NCI-H226 (cell line): ENCODE measurements around the gene SVIL.
"Not testable (repeated sequence)": the region's sequence is repeated elsewhere in the genome, so short reads cannot be mapped to it uniquely, and the experiment has no call there.

Source experiments
- DNase-seq: peaks from one replicate; pipeline ENCODE4 v3.0.0-alpha.2; 2015

Gene SVIL

DNA sequence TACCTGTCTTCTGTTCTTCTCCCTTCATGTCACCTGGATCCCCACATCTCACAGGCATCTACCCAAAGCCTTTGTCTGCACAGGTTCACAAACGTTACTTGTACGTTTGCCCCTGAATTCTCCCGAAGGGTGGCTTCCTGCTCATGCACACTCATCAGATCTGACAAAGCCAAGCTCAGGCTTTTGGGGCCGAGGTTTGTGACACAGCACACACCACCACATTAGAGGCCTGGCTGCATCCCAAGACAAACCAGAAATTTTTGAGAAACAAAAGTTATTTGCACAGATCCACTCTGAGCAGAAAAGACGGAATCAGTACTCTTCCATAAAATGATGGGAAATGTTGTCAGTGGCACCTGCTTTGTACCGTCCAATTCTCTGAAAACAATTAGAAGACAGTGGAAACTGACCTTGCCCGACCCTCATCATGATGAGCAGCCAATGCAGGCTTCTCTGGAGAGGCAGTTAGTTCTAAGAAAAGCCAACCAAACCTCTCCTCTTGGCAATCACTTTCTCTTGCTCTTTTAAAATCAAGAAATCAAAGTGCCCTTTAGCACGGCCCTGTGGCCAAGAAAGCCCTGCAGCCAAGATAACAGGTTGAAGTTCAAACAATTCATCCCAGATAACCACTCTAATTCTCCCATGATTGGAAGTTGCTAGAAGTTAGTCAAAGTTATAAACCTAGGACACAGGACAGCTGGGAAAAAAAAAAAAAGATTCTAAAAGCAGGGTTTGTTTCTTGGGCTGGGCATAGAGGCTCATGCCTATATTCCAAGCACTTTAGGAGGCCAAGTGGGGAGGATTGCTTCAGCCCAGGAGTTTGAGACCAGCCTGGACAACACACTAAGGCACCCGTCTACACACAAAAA is 13.6 kb upstream of the SVIL start:
- DNase-seq = no peak

DNA sequence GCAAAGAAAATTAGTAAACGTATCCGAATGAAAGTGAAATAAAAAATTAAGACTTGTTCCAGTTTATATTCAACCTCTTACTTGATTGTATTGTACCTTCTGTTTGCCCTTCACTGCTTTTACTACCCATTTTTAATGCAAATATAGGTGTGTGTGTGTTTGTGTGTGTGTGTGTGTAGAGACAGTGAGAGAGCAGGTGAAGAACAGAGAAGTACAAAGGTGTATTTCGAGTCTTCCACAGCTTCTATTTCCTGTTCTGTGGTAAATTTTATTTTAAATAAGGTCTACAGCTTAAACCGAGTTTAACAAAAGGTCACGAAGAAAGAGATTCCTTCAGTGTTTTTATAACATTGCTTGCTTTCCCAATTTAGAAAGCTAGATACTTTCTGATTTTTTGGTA is 12.7 kb upstream of the SVIL start:
- DNase-seq = no peak

GRCh38 chr10:29646960-29647461 is 12.2 kb upstream of the SVIL start:
- no peak for DNase-seq

GRCh38 chr10:29646238-29646902 is 11.6 kb upstream of the SVIL start:
- no peak for DNase-seq

DNA sequence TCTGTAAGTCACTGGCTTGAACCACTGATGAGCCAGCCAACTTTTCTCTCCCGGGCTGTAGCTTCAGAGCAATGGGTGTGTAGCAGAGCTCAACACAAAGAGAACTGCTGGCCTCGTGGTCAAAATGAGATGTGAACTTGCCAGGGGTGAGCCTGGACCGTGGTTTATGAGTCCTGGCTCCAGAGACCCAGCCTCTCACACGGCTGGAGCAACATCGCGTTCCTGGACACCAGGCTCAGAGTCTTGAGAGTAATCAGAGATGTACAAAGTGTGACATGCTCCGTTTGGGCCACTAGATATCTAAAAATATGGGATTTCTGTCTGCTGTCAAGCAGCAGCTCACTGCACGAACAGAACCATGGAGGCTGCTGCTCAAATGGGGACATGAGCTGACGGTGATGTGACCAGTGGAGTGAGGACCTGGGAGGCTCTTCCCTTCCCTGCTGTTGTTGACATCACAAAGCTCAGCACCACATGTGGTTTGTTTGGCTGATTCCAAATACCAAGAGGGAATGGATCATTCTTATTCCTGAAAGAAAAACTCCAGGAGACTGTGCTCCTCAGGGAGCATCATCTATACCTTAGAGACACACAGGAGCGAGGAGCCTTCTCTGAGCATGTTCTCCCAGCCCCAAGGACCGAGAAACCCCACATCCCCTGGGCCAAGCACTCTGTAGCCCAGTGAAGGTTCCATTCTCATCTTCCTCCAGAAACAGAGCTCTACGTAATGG is 9.2 kb upstream of the SVIL start:
- DNase-seq = no peak

DNA sequence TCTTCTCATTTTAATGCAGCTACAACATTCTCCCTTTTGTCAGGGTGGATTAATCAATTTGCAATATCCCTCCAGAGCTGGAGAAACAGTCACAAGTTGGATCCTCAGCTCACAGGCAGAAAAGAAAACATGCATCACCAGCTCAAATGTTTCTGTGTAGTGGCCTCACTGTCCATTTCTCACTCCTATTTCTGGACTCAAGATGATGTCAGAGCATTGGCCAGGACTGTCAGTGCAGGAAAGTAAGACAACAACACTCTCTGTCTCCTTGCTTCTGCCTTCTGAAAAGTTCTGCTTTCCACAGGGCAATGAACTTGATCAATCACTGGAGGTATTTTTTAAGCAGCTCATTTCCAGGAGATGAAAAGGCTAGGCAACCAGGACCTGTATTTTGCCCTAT is 8.2 kb upstream of the SVIL start:
- DNase-seq = no peak

DNA sequence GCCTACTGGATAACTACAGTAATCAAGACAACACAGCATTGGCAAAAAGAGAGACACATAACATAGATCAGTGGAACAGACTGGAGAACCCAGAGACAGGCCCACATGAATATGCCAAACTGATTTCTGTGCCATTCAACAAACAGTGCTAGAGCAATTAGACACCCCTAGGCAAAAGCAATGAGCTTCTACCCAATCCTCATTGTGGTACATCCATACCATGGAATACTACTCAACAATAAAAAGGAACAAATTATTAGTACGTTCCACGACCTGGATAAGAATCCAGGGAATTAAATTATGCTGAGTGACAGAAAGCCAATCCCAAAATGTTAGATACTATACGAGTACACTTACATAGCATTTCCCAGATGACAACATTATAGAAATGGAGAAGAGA is 2.8 kb upstream of the SVIL start:
- DNase-seq = no peak

DNA sequence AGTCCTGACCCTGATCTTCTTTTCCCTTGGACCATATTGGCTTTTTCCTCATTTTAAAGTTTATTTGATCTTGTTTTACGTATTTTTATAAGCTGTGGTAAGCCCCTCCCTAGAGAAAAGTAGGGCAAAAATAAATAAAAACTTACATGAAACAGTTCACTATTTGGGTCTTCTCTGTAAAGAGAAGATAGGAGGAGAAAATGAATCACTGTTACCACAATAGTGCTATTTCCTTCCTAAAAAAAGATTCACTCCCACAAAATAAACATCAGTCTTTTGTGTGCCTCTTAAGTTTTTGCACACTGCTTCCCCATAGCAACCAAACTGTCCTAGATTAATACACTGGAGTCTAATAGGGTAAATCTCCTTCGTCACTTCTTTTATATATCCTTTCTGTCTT is 1.4 kb upstream of the SVIL start:
- DNase-seq = no peak

DNA sequence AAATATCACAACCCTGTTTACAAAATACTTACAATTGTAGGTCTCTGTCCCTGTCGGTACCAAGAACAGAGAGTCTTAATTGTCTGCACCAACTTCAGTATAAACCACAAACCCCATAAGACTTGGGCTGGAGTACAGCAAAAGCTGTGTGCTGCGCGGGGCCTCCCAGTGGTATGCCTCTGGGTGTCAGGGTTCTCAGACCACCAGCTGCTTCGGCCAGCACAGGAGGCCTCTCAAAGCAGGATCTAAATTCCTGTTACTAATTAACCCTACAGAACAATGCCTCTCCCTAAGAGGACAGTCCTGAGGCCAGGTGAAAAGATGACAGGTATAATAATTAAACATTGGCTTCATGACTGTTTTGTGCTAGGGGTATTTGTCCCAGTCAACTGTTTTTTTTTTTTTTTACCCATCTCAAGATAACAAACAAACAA is 957 bp upstream of the SVIL start:
- no peak for DNase-seq

DNA sequence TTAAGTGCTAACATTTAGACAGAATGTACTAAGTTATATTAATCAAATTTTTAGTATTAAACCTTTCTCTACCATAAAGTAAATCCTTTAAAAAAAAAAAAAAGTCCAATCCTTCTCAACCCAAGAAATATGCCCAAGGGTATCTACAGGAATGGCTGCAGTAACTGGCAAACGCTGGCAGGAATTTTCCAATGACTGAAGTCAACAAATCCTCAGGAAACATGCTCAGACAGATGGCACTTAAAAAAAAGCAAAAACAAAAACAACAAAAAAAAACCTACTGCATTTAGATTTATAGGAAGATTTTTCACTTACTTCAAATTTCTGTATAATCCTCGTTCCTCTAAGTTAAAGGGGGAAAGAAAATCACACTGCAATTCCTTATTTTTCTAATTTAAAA is 666 bp downstream of the SVIL start:
- DNase-seq = no peak

DNA sequence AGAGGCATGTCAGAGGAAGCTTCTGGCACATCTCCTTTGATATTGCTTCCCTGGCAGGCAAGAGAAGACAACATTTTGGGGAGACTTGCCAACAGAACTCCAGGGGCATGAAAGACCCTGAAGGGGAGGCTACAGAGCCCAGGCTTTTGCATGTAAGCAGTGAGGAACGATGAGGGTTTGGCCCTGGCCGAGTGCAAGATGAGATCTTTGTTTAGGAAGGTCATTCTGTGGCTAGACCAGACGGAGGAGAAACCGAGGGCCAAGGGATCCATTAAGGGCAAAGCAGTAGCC is 3.8 kb downstream of the SVIL start:
- no peak for DNase-seq

DNA sequence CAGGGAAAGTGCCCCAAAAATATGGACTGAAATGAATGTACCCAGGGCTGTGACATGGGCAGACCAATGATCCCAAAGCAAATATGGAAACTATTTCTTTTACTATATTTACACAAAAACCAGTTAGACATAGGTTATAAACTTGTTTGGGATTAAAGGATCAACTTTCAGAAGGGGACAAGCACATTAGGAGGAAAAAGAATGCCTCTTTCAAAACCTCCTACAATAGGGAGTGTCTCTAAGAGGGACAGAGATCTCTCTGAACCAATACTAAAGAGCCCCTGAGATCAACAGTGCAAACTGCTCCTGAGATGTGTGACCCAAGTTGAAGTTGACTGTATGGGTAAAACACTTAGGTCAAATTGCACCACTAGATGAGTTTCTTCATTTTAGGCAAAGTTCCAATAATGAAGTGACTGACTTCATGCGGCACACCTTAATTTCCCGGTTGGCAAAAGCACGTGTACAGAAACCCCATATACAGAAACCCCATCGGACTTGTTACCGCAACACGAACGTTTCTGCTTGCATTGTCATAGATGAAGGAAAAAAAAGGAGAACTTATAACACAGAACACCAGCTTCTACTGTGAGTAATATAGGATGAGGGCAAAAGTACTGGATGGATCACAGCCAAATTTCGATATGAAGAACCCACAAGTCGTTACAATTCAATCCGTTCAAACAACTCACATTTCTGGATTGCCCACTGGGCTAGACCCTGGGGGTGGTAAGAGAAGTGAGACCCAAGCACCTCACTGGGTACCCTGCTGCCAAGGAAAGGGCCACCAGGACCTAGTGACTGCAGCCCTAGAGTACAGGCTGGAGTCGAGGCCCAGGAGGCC is 4.3 kb downstream of the SVIL start:
- no peak for DNase-seq

GRCh38 chr10:29628912-29629526 is 5.8 kb downstream of the SVIL start:
- DNase-seq = no peak

DNA sequence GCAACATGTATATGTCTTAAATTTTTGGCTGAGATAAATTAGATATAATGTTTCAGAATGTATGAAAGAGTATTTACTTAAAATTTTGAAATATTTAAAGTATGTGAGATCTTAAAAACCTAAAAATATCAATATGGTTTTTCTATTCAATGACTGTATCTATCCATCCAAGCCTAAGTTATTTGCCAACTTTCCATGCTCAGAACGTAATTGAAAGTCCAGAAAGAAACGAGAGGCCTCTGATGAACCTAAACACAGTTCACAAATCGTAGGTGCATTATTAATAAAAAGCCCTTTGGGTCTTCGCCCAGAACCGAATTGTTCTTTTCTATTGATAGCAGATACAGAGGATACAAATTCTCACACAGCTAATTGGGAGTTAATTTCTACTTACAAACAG is 6.5 kb downstream of the SVIL start:
- no peak for DNase-seq

DNA sequence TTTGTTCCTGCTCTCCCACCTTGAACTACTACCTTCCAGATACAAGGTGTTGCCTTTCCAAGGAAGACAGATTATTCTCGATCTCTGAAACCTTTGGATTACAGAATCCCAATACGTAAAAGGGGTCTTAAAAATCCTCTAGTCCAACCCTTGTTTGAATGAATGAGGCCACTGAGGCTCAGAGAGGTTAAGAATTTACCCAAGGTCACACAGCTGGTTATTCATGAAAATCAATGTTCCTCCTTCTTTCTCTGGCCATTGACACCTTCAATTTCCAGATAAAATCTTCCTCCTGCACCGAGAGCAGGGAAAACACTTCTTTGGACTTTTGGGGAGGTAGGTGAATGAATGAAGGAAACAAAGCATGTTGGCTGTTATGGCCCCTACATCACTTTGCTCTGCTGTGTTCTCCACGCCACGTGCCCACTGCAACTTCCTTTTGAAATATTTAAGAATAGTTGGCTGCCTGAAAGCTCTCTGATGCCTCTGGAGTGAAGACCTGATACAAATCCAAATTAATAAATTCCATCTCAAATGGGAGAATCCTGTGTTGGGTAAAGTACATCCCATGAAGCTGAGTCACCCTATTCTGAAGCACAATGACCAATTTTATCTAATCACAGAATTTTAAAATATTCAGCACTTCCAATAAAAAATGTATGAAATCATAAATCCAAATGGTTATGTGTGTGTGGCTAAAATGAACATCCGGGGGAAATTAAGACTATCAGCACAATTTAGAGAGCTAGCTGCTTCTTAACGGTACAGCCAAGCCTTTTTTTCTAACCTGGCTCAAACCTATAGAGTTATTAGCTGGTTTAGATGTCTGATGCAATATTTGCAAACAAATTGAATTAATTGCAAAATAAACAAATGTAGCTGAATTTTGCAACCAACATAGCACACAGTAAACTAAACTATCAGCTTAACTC is 7.3 kb downstream of the SVIL start:
- peak; percentile 21 for DNase-seq

- not testable (repeated sequence) for DNase-seq
Measured at GRCh38 chr10:29624357-29624756, 10.4 kb downstream of the SVIL start.

DNA sequence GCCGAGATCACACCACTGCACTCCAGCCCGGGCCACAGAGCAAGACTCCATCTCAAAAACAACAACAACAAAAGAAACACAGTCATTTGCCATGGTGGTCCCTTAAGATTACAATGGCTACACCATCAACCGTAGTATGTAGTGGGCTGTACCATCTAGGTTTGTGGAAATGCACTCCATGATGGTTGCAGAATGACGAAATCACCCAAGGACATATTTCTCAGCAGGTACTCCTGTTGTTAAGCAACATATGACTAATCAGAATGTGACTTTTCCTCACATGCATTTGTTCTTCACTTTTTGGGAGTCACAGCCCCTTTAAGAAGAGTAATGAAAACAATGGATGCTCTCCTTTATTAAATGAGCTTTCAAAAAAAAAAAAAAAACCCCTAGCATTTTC is 11.0 kb downstream of the SVIL start:
- peak; percentile 22 for DNase-seq

- DNase-seq = no peak
Measured at GRCh38 chr10:29622382-29622922, 12.3 kb downstream of the SVIL start.

- DNase-seq = peak; percentile 10
Measured at GRCh38 chr10:29621161-29621560, 13.6 kb downstream of the SVIL start.

DNA sequence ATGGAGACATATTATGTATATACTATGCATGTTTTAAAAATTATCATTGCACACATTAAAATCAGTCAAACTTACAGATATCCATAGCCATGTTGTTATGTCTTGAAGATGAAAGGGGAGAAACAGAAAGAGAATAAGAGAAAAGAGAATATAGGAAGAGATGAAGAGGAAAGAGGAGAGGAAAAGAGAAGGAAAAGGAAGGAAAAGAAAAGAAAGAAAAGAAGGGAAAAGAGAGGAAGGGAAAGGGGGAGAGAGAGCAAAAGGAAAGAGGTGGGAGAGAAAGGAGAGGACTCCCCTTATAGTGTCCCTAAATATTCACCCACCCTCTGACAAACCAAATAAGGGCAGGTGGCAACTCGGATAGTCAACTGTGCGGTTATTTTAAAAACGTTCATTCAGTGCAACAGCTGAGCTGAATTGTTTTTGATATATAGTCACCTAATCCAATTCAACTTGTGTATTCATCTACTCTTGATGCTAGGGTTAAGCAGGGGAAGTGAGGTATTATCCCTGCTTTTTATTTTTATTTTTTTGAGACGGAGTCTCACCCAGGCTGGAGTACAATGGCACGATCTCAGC is 14.6 kb downstream of the SVIL start:
- no peak for DNase-seq

DNA sequence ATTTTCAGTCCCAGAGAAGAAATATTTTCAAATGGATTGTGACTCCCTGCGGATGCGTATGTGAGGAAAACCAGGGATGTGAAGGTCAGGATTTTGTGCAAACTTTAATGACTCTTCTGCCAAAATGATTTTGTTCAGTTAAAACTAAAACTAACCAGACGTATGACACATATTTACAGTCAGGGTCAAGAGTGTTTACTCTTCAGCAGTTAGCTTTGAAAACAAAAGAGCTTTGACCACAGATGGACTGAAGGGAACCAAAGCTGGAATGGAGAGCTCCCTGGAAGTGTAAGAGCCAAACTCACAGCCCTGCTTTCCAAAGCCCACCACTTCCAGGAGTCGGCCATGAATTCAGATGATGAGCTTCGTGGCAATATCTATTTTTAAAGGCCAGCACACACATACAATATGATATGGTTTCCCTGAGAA is 15.5 kb downstream of the SVIL start:
- no peak for DNase-seq
